ENCODE measurements around the gene PCED1B. TPM values are rescaled to one million over a fixed set of nuclear protein-coding genes. Genes with fewer than 3 reads are reported as not detected.

The PCED1B gene
- total and polyA plus RNA-seq, 2 donors (not counting 1 experiment from before 2014, with no cell fraction given) = 26.2 to 45.8 TPM

DNA sequence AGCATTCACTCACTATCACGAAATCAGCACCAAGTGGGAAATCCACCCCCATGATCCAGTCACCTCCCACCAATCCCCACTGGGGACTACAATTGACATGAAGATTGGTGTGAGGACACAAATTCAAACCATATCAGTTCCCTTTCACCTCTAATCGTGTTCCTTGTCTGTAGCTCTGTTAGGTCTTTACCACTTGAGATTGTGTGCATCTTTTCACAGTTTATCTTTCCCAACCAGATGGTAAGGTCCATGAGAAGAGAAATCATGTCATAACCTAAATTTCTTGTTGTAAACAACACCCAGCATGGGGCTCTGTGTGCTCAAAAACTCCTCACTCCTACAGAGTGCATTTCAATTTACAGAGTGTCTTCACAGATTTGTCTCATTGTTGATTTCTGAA lies 27.1 kb upstream of the PCED1B start:
- WGBS (ENCODE audit: insufficient coverage) = 100% methylated on average over 1 of the region's 2 CpGs
- no peaks in the 10 kb centered on the region for H3K79me2 ChIP-seq (ENCODE audit: control insufficient read depth, insufficient read depth, low read length)
- H3K9me3 Mint-ChIP-seq (ENCODE audit: insufficient read depth) = peaks cover 13% of the 10 kb centered on the region
- H3K9me3 ChIP-seq (ENCODE audit: control extremely low read depth in 1 of 3, control insufficient read depth in 2 of 3, insufficient read depth in 1 of 3, low read length in 2 of 3) = peaks cover 0 to 28% (median 20%) of the 10 kb centered on the region in 3 donors
- no peak overlapping the region for H3K4me3 ChIP-seq (ENCODE audit: control extremely low read depth in 1 of 5, extremely low read depth in 1 of 5, insufficient read depth in 1 of 5, low read depth in 2 of 5, low read length in 4 of 5)
- ATAC-seq (ENCODE audit: low read depth) (no peak), DNase-seq (no peak)
- intact Hi-C loops (cut with micrococcal nuclease) = no loop called here
- TF ChIP-seq, protein P1, sequence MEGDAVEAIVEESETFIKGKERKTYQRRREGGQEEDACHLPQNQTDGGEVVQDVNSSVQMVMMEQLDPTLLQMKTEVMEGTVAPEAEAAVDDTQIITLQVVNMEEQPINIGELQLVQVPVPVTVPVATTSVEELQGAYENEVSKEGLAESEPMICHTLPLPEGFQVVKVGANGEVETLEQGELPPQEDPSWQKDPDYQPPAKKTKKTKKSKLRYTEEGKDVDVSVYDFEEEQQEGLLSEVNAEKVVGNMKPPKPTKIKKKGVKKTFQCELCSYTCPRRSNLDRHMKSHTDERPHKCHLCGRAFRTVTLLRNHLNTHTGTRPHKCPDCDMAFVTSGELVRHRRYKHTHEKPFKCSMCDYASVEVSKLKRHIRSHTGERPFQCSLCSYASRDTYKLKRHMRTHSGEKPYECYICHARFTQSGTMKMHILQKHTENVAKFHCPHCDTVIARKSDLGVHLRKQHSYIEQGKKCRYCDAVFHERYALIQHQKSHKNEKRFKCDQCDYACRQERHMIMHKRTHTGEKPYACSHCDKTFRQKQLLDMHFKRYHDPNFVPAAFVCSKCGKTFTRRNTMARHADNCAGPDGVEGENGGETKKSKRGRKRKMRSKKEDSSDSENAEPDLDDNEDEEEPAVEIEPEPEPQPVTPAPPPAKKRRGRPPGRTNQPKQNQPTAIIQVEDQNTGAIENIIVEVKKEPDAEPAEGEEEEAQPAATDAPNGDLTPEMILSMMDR (IDR thresholded peaks at IDR 0.05) = no peak
- TF ChIP-seq EZH2 (IDR thresholded peaks at IDR 0.05; ENCODE audit: borderline replicate concordance, insufficient read depth, low read depth, low read length, poor library complexity, severe bottlenecking) = no peak
- H3K27me3 ChIP-seq (replicated peaks in 1 of 4; ENCODE audit: control extremely low read depth in 1 of 4, control insufficient read depth in 3 of 4, insufficient read depth in 4 of 4, low read length in 3 of 4) = peaks cover 0 to 3% (median 0%) of the 10 kb centered on the region in 4 experiments
- H3K4me1 ChIP-seq (ENCODE audit: control insufficient read depth in 2 of 2, insufficient read depth in 2 of 2, low read length in 2 of 2) = peaks cover 0 to 8% of the 10 kb centered on the region in 2 donors
- H3K4me3 Mint-ChIP-seq = no peak overlapping the region
- H4K20me1 ChIP-seq (ENCODE audit: control insufficient read depth, insufficient read depth, low read length, poor library complexity, severe bottlenecking) = no peaks in the 10 kb centered on the region
- no peak overlapping the region for H3K4me2 ChIP-seq (replicated peaks; ENCODE audit: low read depth, low read length, poor library complexity, severe bottlenecking)
- H3K36me3 ChIP-seq (replicated peaks in 1 of 2; ENCODE audit: control extremely low read depth in 1 of 2, control insufficient read depth in 1 of 2, extremely low read depth in 1 of 2, insufficient read depth in 2 of 2, low read length in 1 of 2) = no peaks in the 10 kb centered on the region
- H3K27ac Mint-ChIP-seq = no peak overlapping the region
- no peak overlapping the region for H3K9ac ChIP-seq (ENCODE audit: low read length)
- ChIA-PET POLR2A (no interaction called here), CTCF (interaction anchor here (1.3 kb wide), 1 partner anchor 255 kb away, joined by 3 read pairs; no protein-coding TSS in a partner anchor)
- no peaks in the 10 kb centered on the region for H3K4me1 Mint-ChIP-seq
- no peak overlapping the region for H2AFZ ChIP-seq (ENCODE audit: insufficient read depth, low read depth, low read length, poor library complexity, severe bottlenecking)
- H3K27me3 Mint-ChIP-seq = no peaks in the 10 kb centered on the region
- no peak overlapping the region for H3K27ac ChIP-seq (ENCODE audit: low read length in 2 of 2)

DNA sequence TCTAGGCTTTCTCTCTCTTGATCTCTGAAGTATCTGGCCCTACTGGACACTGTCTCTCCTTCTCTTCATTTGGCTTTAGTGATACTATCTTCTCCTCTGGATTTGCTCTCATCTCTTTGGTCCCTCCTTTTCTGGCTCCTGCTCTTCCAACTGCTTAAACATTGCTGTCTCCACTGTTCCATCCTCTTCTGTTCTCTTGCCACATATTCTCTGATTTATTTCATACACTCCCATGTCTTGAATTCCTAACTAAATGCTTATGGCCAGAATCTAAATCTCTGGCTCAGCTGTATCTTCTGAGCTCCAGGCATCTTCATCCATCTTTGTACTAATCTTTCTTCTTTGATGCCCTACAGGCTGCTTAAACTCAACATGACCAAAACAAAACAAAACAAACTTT lies 25.5 kb upstream of the PCED1B start:
- no peak for ATAC-seq (ENCODE audit: low read depth)
- H3K27ac Mint-ChIP-seq = no peak overlapping the region
- H3K79me2 ChIP-seq (ENCODE audit: control insufficient read depth, insufficient read depth, low read length) = no peaks in the 10 kb centered on the region

More for the DNA sequence above, 25.5 kb upstream of the PCED1B start:
- H3K9me3 Mint-ChIP-seq (ENCODE audit: insufficient read depth) = peaks cover 8% of the 10 kb centered on the region
- Histone ChIP-seq H3K27ac (ENCODE audit: low read length in 2 of 2) (no peak overlapping the region), H3K4me3 (ENCODE audit: control extremely low read depth in 1 of 5, extremely low read depth in 1 of 5, insufficient read depth in 1 of 5, low read depth in 2 of 5, low read length in 4 of 5) (no peak overlapping the region), H3K9me3 (ENCODE audit: control extremely low read depth in 1 of 3, control insufficient read depth in 2 of 3, insufficient read depth in 1 of 3, low read length in 2 of 3) (peaks cover 0 to 28% (median 20%) of the 10 kb centered on the region in 3 donors), H2AFZ (ENCODE audit: insufficient read depth, low read depth, low read length, poor library complexity, severe bottlenecking) (no peak overlapping the region), H3K27me3 (replicated peaks in 1 of 4; ENCODE audit: control extremely low read depth in 1 of 4, control insufficient read depth in 3 of 4, insufficient read depth in 4 of 4, low read length in 3 of 4) (peaks cover 0 to 3% (median 0%) of the 10 kb centered on the region in 4 experiments), H3K36me3 (replicated peaks in 1 of 2; ENCODE audit: control extremely low read depth in 1 of 2, control insufficient read depth in 1 of 2, extremely low read depth in 1 of 2, insufficient read depth in 2 of 2, low read length in 1 of 2) (no peaks in the 10 kb centered on the region), H4K20me1 (ENCODE audit: control insufficient read depth, insufficient read depth, low read length, poor library complexity, severe bottlenecking) (no peaks in the 10 kb centered on the region), H3K9ac (ENCODE audit: low read length) (no peak overlapping the region), H3K4me1 (ENCODE audit: control insufficient read depth in 2 of 2, insufficient read depth in 2 of 2, low read length in 2 of 2) (peaks cover 0 to 8% of the 10 kb centered on the region in 2 donors), H3K4me2 (replicated peaks; ENCODE audit: low read depth, low read length, poor library complexity, severe bottlenecking) (no peak overlapping the region)
- intact Hi-C loops (cut with micrococcal nuclease) = no loop called here
- CTCF ChIA-PET = interaction anchor here (1.5 to 1.8 kb wide), 3 partner anchors 17 to 25 kb away, joined by 3 to 7 read pairs (median 5); partner anchors contain the start of genes AMIGO2 and PCED1B
- TF ChIP-seq EZH2 (IDR thresholded peaks at IDR 0.05; ENCODE audit: borderline replicate concordance, insufficient read depth, low read depth, low read length, poor library complexity, severe bottlenecking) = no peak
- TF ChIP-seq, protein P1 (IDR thresholded peaks at IDR 0.05) = no peak
- POLR2A ChIA-PET = no interaction called here
- H3K27me3 Mint-ChIP-seq = no peaks in the 10 kb centered on the region
- no peak overlapping the region for H3K4me3 Mint-ChIP-seq
- H3K4me1 Mint-ChIP-seq = no peaks in the 10 kb centered on the region
- no peak for DNase-seq
